Body of pancreas (tissue), 4 donors: ENCODE measurements around the gene SNX8.

Source experiments
- POLR2A ChIP-seq, 3 donors: fragments of 450-650 bp; IDR thresholded peaks; one replicate each; pipeline ENCODE4 v1.6.1; 2016; ENCODE audit warnings: antibody characterized with exemption in 3 of 3, mild to moderate bottlenecking in 2 of 3
- TF ChIP-seq, protein P1 (sequence below), 7 experiments: fragments of 450-650 bp in 4 of 7; fragments of 200-600 bp in 3 of 7; sonication (generic) in 3 of 7; IDR thresholded peaks; one replicate each; pipeline ENCODE4 v1.5.1; 2016 to 2019; ENCODE audit warnings: antibody characterized with exemption in 7 of 7

DNA sequence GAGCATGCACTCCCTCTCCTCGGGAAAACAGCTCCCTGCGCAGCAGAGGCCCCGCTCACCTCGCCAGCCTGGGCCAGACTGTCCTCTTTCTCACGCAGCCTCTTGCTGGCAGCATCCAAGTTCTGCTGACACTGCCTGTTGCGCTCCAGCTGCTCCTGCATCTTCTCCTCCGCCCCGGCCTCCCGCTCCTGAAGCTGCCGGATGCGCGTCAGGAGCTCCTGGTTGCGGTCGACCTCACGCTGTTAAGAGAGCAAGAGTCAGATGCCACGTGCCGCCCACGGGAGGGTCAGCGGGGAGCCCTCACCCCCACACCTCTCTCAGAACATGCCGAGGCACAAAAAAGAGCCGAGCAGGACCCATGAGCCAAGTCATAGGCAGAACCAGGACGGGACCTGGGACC is 91.7 kb downstream of the SNX8 start:
- TF ChIP-seq POLR2A (IDR thresholded peaks at IDR 0.05): no peak
- TF ChIP-seq, protein P1, sequence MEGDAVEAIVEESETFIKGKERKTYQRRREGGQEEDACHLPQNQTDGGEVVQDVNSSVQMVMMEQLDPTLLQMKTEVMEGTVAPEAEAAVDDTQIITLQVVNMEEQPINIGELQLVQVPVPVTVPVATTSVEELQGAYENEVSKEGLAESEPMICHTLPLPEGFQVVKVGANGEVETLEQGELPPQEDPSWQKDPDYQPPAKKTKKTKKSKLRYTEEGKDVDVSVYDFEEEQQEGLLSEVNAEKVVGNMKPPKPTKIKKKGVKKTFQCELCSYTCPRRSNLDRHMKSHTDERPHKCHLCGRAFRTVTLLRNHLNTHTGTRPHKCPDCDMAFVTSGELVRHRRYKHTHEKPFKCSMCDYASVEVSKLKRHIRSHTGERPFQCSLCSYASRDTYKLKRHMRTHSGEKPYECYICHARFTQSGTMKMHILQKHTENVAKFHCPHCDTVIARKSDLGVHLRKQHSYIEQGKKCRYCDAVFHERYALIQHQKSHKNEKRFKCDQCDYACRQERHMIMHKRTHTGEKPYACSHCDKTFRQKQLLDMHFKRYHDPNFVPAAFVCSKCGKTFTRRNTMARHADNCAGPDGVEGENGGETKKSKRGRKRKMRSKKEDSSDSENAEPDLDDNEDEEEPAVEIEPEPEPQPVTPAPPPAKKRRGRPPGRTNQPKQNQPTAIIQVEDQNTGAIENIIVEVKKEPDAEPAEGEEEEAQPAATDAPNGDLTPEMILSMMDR (IDR thresholded peaks at IDR 0.05): no peak
